IMR-90 (cell line): ENCODE data around the gene NNAT. TPM values are rescaled to one million over a fixed set of nuclear protein-coding genes. Genes with fewer than 3 reads are reported as not detected.

Source experiments
- ATAC-seq: fragments of 200-7000 bp; cut with Tn5 transposase; 2 replicates; pipeline ENCODE4 v1.9.1; 2020; ENCODE audit warnings: low read depth, mild to moderate bottlenecking, moderate library complexity
- BruUV-seq: library from RNA; stranded (reverse); fragments of 400-500 nt; replicated peaks from 2 replicates; lab custom pipeline; 2021; lab: Mats Ljungman, UMichigan
- CTCF ChIA-PET: fragments of 300-600 bp; formaldehyde crosslinking; extraction: SDS; loops from one replicate; lab custom pipeline; 2021; ENCODE audit warnings: antibody characterized with exemption; lab: Yijun Ruan, JAX
- POLR2A ChIA-PET: fragments of 300-600 bp; sonication (Branson Sonifier 250); formaldehyde crosslinking; loops from one replicate; lab custom pipeline; 2022; ENCODE audit warnings: antibody characterized with exemption; ENCODE audit not compliant: unreplicated experiment; lab: Charles Lee
- DNase-seq: peaks from one replicate; pipeline ENCODE4 v3.0.0; 2013
- H2AFZ ChIP-seq: replicated peaks from 2 replicates; pipeline ENCODE3; 2013; ENCODE audit warnings: low read length, mild to moderate bottlenecking; ENCODE audit not compliant: poor library complexity
- H2AK5ac ChIP-seq: 2 replicates; pipeline ENCODE4 v1.6.1; 2013; ENCODE audit warnings: low read depth, low read length, inconsistent platforms
- H2AK9ac ChIP-seq: replicated peaks from 2 replicates; pipeline ENCODE3; 2013; ENCODE audit warnings: mild to moderate bottlenecking, low read depth, low read length, moderate library complexity; ENCODE audit not compliant: poor library complexity
- H2BK120ac ChIP-seq: 2 replicates; pipeline ENCODE4 v1.6.1; 2013; ENCODE audit warnings: low read depth, low read length, inconsistent platforms
- H2BK15ac ChIP-seq: 3 replicates; pipeline ENCODE4 v1.6.1; 2013; ENCODE audit warnings: low read depth, low read length, inconsistent platforms
- H2BK20ac ChIP-seq: 2 replicates; pipeline ENCODE4 v1.6.1; 2013; ENCODE audit warnings: low read depth, mild to moderate bottlenecking, inconsistent platforms, low read length, moderate library complexity
- H2BK5ac ChIP-seq: 2 replicates; pipeline ENCODE4 v1.6.1; 2013; ENCODE audit warnings: mild to moderate bottlenecking, low read depth, low read length, inconsistent platforms; ENCODE audit not compliant: poor library complexity, severe bottlenecking
- H3K14ac ChIP-seq: replicated peaks from 2 replicates; pipeline ENCODE4 v1.6.1; 2013; ENCODE audit warnings: low read depth, low read length, inconsistent platforms
- H3K18ac ChIP-seq: 2 replicates; pipeline ENCODE4 v1.6.1; 2013; ENCODE audit warnings: low read depth, low read length, control low read depth
- H3K23ac ChIP-seq: 2 replicates; pipeline ENCODE4 v1.6.1; 2013; ENCODE audit warnings: low read depth, low read length, inconsistent platforms
- H3K27ac ChIP-seq: 2 replicates; pipeline ENCODE4 v1.5.1; 2013; ENCODE audit warnings: mild to moderate bottlenecking, control low read depth, low read length; ENCODE audit not compliant: insufficient read depth
- H3K27me3 ChIP-seq: 2 replicates; pipeline ENCODE4 v1.6.1; 2013; ENCODE audit warnings: low read length; ENCODE audit not compliant: control insufficient read depth, insufficient read depth
- H3K36me3 ChIP-seq: 2 replicates; pipeline ENCODE4 v1.6.1; 2013; ENCODE audit warnings: low read length, mixed read lengths; ENCODE audit not compliant: control insufficient read depth, insufficient read depth
- H3K4ac ChIP-seq: 2 replicates; pipeline ENCODE4 v1.6.1; 2013; ENCODE audit warnings: low read depth, low read length, inconsistent platforms
- H3K4me1 ChIP-seq: 2 replicates; pipeline ENCODE4 v1.6.1; 2013; ENCODE audit warnings: low read length, mixed read lengths; ENCODE audit not compliant: control insufficient read depth, insufficient read depth
- H3K4me2 ChIP-seq: 2 replicates; pipeline ENCODE4 v1.6.1; 2013; ENCODE audit warnings: low read depth, mild to moderate bottlenecking, control low read depth, low read length, moderate library complexity
- H3K4me3 ChIP-seq: 2 replicates; pipeline ENCODE4 v1.5.1; 2013; ENCODE audit warnings: low read depth, mild to moderate bottlenecking, control low read depth, low read length, moderate library complexity; ENCODE audit not compliant: insufficient read depth
- H3K56ac ChIP-seq: 2 replicates; pipeline ENCODE4 v1.6.1; 2013; ENCODE audit warnings: low read length, inconsistent platforms; ENCODE audit not compliant: insufficient read depth; ENCODE audit errors: extremely low read depth
- H3K79me1 ChIP-seq, 2 experiments: 2 replicates each; pipeline ENCODE4 v1.6.1; 2013; ENCODE audit warnings: low read length in 2 of 2, inconsistent platforms in 1 of 2, low read depth in 1 of 2
- H3K9ac ChIP-seq: 2 replicates; pipeline ENCODE4 v1.6.1; 2013; ENCODE audit warnings: low read depth, low read length, control low read depth
- H3K9me1 ChIP-seq: 2 replicates; pipeline ENCODE4 v1.6.1; 2013; ENCODE audit warnings: low read length, inconsistent platforms; ENCODE audit not compliant: insufficient read depth
- H3K9me3 ChIP-seq: 2 replicates; pipeline ENCODE4 v1.6.1; 2013; ENCODE audit warnings: low read length; ENCODE audit not compliant: control insufficient read depth, insufficient read depth
- H4K20me1 ChIP-seq: 2 replicates; pipeline ENCODE4 v1.6.1; 2013; ENCODE audit warnings: low read length, inconsistent platforms; ENCODE audit not compliant: insufficient read depth
- H4K5ac ChIP-seq: 2 replicates; pipeline ENCODE4 v1.6.1; 2013; ENCODE audit warnings: mild to moderate bottlenecking, low read depth, low read length, control low read depth
- H4K8ac ChIP-seq, 2 experiments: 2 replicates each; pipeline ENCODE4 v1.6.1; 2013; ENCODE audit warnings: low read depth in 2 of 2, low read length in 2 of 2, control low read depth in 1 of 2, inconsistent platforms in 1 of 2
- H4K91ac ChIP-seq: 2 replicates; pipeline ENCODE4 v1.6.1; 2013; ENCODE audit warnings: low read depth, low read length, inconsistent platforms; ENCODE audit not compliant: insufficient read depth
- BHLHE40 ChIP-seq: fragments of 150-350 bp; IDR thresholded peaks from 2 replicates; pipeline ENCODE4 v1.6.1; 2016; ENCODE audit warnings: mild to moderate bottlenecking, low read depth, low read length
- CEBPB ChIP-seq: IDR thresholded peaks from 2 replicates; pipeline ENCODE4 v1.6.1; 2012; ENCODE audit warnings: low read depth, low read length, improper control_type of control experiment
- CHD1 ChIP-seq: IDR thresholded peaks from 2 replicates; pipeline ENCODE4 v1.6.1; 2012; ENCODE audit warnings: low read depth, low read length, improper control_type of control experiment
- CTCF ChIP-seq: conservative IDR thresholded peaks from 2 replicates; pipeline ENCODE4 v1.5.1; 2012; ENCODE audit warnings: mild to moderate bottlenecking, low read depth, low read length, improper control_type of control experiment
- ELK1 ChIP-seq: fragments of 150-350 bp; IDR thresholded peaks from 2 replicates; pipeline ENCODE4 v1.6.1; 2016; ENCODE audit warnings: low read depth, mild to moderate bottlenecking, low read length, moderate library complexity, borderline replicate concordance
- FOS ChIP-seq: fragments of 150-350 bp; IDR thresholded peaks from 2 replicates; pipeline ENCODE4 v1.6.1; 2016; ENCODE audit warnings: low read depth, low read length
- MAZ ChIP-seq: IDR thresholded peaks from 2 replicates; pipeline ENCODE4 v1.6.1; 2012; ENCODE audit warnings: low read depth, mild to moderate bottlenecking, low read length, improper control_type of control experiment, moderate library complexity, borderline replicate concordance
- MXI1 ChIP-seq: IDR thresholded peaks from 2 replicates; pipeline ENCODE4 v1.6.1; 2012; ENCODE audit warnings: low read depth, mild to moderate bottlenecking, low read length, moderate library complexity, borderline replicate concordance
- NFE2L2 ChIP-seq: fragments of 150-350 bp; IDR thresholded peaks from 2 replicates; pipeline ENCODE4 v1.6.1; 2016; ENCODE audit warnings: low read depth, mild to moderate bottlenecking, low read length
- POLR2A ChIP-seq: IDR thresholded peaks from 2 replicates; pipeline ENCODE4 v1.6.1; 2012; ENCODE audit warnings: mild to moderate bottlenecking, low read depth, low read length
- RAD21 ChIP-seq: IDR thresholded peaks from 2 replicates; pipeline ENCODE4 v1.6.1; 2012; ENCODE audit warnings: low read length, improper control_type of control experiment
- RCOR1 ChIP-seq: IDR thresholded peaks from 2 replicates; pipeline ENCODE4 v1.6.1; 2012; ENCODE audit warnings: mild to moderate bottlenecking, low read length, improper control_type of control experiment; ENCODE audit not compliant: insufficient replicate concordance
- RFX5 ChIP-seq: IDR thresholded peaks from 2 replicates; pipeline ENCODE4 v1.8.0; 2012; ENCODE audit warnings: low read depth, mild to moderate bottlenecking, low read length, moderate library complexity
- SMC3 ChIP-seq: fragments of 150-350 bp; IDR thresholded peaks from 2 replicates; pipeline ENCODE4 v1.6.1; 2016; ENCODE audit warnings: low read depth, mild to moderate bottlenecking, antibody characterized with exemption, low read length, moderate library complexity
- WGBS, 2 experiments: methylation state at CpG; one replicate each; pipeline versions ENCODE4 v1.1.5 to v1.1.7; 2013; ENCODE audit warnings: missing lambda C conversion rate in 2 of 2; ENCODE audit not compliant: insufficient read length in 1 of 2; ENCODE audit errors: extremely low coverage in 2 of 2; 5-methylcytosine and 5-hydroxymethylcytosine counted together
- dilution Hi-C: fragments of 300-500 bp; cut with HindIII; formaldehyde crosslinking; loops from one replicate; pipeline ENCODE4 v1.14.3; 2018; ENCODE audit warnings: low sequenced_read_pairs; ENCODE audit not compliant: unreplicated experiment
- in situ Hi-C: fragments of 300-500 bp; cut with MboI; formaldehyde crosslinking; loops from 3 replicates; pipeline ENCODE4 v1.14.3; 2019; ENCODE audit warnings: low sequenced_read_pairs, inconsistent platforms, mixed read lengths
- intact Hi-C: fragments of 100-400 bp; cut with micrococcal nuclease; formaldehyde crosslinking; loops from 2 replicates; pipeline ENCODE4 v1.10.0; 2022
- polyA plus RNA-seq, 3 experiments: library from polyadenylated mRNA; depleted of rRNA; stranded (reverse); fragments of >200 nt; gene quantifications; 2 replicates each; pipeline ENCODE4 v1.2.3, GENCODE V29; 2012; ENCODE audit warnings: low replicate concordance in 1 of 3
- total RNA-seq: library from RNA; depleted of rRNA; stranded (reverse); fragments of >200 nt; gene quantifications from 2 replicates; pipeline ENCODE4 v1.2.3, GENCODE V29; 2012

Gene NNAT
- total and polyA plus RNA-seq, 2 of the 4 experiments (the other 2 are of a cell fraction) = 2.0 to 6.5 TPM

GRCh38 chr20:37516811-37517750 is 4.0 kb upstream of the NNAT start:
- peak overlapping the region; percentile 77; the same call in 1 of the 2 replicates for H2AK5ac ChIP-seq
- H3K4ac ChIP-seq = peak overlapping the region; percentile 34
- dilution Hi-C loops = no loop called here
- CTCF ChIA-PET = no interaction called here
- no peaks in the 10 kb centered on the region for H3K9me3 ChIP-seq
- WGBS, 2 experiments = 52% methylated on average over 2 of the region's 13 CpGs; no CpG with 5 or more reads in 1 of the 2 experiments
- H2BK120ac ChIP-seq = peak overlapping the region; percentile 12
- H4K91ac ChIP-seq = peak overlapping the region; percentile 13; the same call in 1 of the 2 replicates
- POLR2A ChIA-PET = interaction anchor here (0.7 kb wide), 2 partner anchors 9 to 235 kb away, joined by 3 read pairs; no protein-coding TSS in a partner anchor
- no peak overlapping the region; the same call in 1 of the 2 replicates for H4K5ac ChIP-seq
- peak overlapping the region; percentile 82 for H3K4me2 ChIP-seq
- peak; percentile 86 for ATAC-seq
- H3K4me1 ChIP-seq = peaks cover 32% of the 10 kb centered on the region
- no peak overlapping the region for H3K56ac ChIP-seq
- peak overlapping the region; percentile 14 for H3K23ac ChIP-seq
- peak overlapping the region; percentile 47; the same call in 1 of the 3 replicates for H2BK15ac ChIP-seq
- H2BK20ac ChIP-seq = no peak overlapping the region
- peak overlapping the region; percentile 35 for H2AK9ac ChIP-seq
- H3K27me3 ChIP-seq = no peaks in the 10 kb centered on the region
- DNase-seq = peak; percentile 93
- peak overlapping the region; percentile 53 for H2BK5ac ChIP-seq
- intact Hi-C loops = no loop called here
- BruUV-seq = no TSS peak
- H2AFZ ChIP-seq = no peak overlapping the region
- peak overlapping the region; percentile 67 for H3K18ac ChIP-seq
- H3K79me1 ChIP-seq = peaks cover 52 to 83% of the 10 kb centered on the region in 2 experiments
- H3K9ac ChIP-seq = no peak overlapping the region
- H3K36me3 ChIP-seq = peaks cover 28% of the 10 kb centered on the region; the same call in 1 of the 2 replicates
- H3K14ac ChIP-seq = peak overlapping the region; percentile 3; the same call in 1 of the 2 replicates
- peaks cover 91% of the 10 kb centered on the region for H4K20me1 ChIP-seq
- peak overlapping the region in 1 of 2 experiments; percentile 19; a peak in 1 of 4 replicates for H4K8ac ChIP-seq
- no peak overlapping the region for H3K4me3 ChIP-seq
- H3K9me1 ChIP-seq = peaks cover 43% of the 10 kb centered on the region
- peak overlapping the region; percentile 66 for H3K27ac ChIP-seq
- in situ Hi-C loops = no loop called here
- TF ChIP-seq ELK1 (no peak), MAZ (peak; percentile 48; the same call in 1 of the 2 replicates), NFE2L2 (no peak), RAD21 (no peak), CTCF (no peak), BHLHE40 (peak; percentile 22; the same call in 1 of the 2 replicates), CHD1 (no peak), CEBPB (no peak), MXI1 (peak; percentile 33; the same call in 1 of the 2 replicates), FOS (no peak), RFX5 (no peak), POLR2A (no peak), SMC3 (no peak), RCOR1 (no peak)
